Daoy (cell line): ENCODE measurements around the gene LPIN2. TPM values are rescaled to one million over a fixed set of nuclear protein-coding genes. Genes with fewer than 3 reads are reported as not detected.
"Not testable (repeated sequence)": the region's sequence is repeated elsewhere in the genome, so short reads cannot be mapped to it uniquely, and the experiment has no call there.

Experiments
- DNase-seq: peaks from one replicate; pipeline ENCODE4 v3.0.0-alpha.2; 2015; ENCODE audit warnings: low read depth
- total RNA-seq: library from RNA; depleted of rRNA; stranded (reverse); fragments of >200 nt; shearing (Covaris generic); gene quantifications from 2 replicates; pipeline ENCODE4 v1.2.3, GENCODE V29; 2014

Gene LPIN2
- total RNA-seq, 1 experiment from 2014 or later = 3.3 TPM

- no peak for DNase-seq
These were observed 33.4 kb upstream of the LPIN2 start for GRCh38 chr18:3046216-3046808.

- DNase-seq = no peak
These were observed 32.2 kb upstream of the LPIN2 start for GRCh38 chr18:3044931-3045698.

- DNase-seq = no peak
These were observed 29.4 kb upstream of the LPIN2 start for GRCh38 chr18:3042379-3042778.

DNA sequence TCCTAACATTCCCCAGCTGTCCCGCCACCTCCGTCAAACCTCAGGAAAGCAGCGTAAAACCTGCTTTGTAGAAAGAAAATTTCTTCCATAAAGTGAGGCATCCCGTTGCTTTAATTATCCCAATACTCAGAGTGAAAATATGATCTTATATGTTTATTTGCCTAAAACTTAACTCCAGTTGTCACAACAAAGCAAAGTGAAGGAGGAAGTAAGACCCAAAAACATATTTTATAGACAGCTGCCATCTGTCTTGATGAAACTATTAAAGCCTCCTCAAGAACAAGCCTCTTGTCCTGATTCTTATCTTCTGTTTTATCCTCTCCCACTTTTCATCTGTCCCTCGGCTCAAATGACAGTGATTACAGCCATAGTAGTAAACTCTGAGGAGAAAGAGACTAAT is 28.9 kb upstream of the LPIN2 start:
- no peak for DNase-seq

DNA sequence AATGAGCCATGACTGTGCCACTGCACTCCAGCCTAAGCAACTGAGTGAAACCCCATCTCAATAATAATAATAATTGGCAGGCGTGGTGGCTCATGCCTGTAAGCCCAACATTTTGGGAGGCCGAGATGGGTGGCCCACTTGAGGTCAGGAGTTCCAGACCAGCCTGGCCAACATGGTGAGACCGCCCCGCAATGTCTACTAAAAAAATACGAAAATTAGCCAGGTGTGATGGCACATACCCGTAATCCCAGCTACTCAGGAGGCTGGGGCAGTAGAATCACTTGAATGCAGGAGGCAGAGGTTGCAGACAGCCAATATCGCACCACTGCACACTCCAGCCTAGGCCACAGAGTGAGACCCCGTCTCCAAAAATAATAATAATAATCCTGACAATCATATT is 27.9 kb upstream of the LPIN2 start:
- no peak for DNase-seq

DNA sequence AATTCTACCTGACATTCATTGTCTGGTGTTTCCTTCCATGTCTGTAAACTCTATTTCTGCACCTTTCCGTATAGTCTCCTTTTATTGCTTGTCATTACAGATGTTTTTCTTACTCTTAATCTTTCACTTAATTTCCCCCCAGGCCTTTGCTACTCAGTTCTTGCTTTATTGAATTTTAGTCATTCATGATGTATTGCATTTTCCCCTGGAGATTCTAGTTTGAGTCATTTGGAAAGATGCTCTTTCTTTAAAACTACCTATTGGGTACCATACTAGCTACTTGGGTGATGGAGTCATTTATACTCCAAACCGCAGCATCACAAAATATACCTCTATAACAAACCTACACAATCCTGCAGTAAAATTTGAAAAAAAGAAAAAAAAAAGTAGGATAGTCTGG is 27.2 kb upstream of the LPIN2 start:
- no peak for DNase-seq

DNA sequence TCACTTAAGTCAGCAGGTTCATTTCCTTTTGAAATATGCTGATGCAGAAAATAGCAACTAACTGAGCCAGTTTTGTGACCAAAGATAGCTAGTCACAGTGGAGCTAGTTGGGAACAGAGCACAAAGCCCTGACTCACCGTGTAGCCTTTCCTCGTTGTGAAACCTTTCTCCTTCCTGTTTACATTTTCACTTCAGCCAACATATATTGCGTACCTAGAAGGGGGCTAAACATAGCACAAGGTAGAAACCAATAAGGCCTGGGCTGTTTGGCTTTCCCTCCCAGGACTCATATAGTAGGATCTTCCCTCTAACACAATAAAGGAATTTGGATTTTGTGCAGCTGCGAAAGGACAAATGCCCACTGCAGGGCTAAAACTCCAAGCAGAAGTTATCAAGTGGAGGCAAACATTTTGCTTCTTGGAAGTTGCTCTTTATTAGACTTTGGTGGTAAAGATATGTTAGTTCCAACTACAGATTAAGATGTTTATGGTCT is 24.5 kb upstream of the LPIN2 start:
- peak; percentile 23 for DNase-seq

- no peak for DNase-seq
These were observed 23.2 kb upstream of the LPIN2 start for GRCh38 chr18:3036108-3036507.

DNA sequence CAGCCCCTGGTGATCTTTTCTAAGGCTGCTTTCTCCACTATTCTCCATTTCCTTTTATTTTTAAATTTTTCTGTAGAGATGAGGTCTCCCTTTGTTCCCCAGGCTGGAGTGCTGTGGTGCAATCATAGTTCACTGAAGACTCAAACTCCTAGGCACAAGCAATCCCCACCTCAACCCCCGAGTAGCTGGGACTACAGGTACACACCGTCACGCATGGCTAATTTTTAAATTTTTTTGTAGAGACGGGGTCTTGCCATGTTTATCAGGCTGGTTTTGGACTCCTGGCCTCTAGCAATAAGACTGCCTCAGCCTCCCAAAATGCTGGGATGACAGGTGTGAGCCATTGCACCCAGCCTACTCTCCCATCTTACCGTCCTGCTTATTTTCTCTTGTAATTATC is 22.7 kb upstream of the LPIN2 start:
- no peak for DNase-seq

- no peak for DNase-seq
These were observed 19.8 kb upstream of the LPIN2 start for GRCh38 chr18:3032721-3033120.

DNA sequence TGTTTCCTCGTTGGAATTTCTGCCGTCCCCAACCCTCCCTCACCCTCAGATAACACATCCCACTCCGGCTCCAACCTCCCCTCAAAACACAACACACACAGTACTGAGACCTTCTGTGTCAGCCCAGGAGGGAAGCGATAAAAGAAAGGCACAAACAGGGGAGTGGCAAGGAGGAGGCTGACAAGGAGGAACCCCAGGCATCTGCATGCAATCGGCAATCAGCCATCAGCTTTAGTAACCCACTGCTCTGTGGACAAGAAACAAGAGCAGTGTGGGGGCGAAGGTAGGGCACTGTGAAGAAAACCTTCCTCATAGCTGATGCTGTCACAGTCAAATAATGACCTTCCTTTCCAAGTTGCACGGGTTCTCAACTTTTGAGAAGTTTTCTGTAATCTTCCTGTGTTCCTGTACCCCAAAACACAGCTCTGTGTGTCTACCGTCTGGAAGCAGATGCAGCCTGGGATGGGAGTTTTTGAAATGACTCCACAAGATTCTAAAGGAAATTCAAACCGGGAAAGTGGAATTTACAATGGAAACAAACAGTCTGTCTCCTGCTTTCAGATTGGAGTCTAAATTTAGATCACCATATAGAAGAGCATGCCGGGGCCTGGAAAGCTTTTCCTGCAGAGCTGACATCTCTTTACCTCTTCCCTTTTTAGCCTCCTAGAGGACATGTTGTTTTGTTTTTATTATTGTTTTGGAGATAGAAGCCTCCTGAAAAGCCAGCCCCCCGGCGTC is 16.4 kb upstream of the LPIN2 start:
- DNase-seq = no peak

DNA sequence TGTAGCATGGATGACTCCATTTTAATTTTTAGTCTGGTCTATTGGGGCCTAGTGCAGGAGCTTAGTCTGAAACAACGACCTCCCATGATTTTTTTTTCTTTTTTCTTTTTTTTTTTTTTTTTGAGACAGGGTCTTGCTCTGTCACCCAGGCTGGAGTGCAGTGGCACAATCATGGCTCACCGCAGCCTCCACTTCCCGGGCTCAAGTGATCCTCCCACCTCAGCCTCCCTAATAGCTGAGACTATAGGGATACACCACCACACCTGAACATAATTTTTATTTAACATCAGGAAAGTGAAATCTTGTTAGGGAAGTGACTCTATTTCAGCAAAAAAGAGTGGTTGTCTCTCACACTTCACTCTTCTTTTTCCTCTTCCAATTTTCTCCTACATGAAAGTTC is 15.2 kb upstream of the LPIN2 start:
- DNase-seq = not testable (repeated sequence)

DNA sequence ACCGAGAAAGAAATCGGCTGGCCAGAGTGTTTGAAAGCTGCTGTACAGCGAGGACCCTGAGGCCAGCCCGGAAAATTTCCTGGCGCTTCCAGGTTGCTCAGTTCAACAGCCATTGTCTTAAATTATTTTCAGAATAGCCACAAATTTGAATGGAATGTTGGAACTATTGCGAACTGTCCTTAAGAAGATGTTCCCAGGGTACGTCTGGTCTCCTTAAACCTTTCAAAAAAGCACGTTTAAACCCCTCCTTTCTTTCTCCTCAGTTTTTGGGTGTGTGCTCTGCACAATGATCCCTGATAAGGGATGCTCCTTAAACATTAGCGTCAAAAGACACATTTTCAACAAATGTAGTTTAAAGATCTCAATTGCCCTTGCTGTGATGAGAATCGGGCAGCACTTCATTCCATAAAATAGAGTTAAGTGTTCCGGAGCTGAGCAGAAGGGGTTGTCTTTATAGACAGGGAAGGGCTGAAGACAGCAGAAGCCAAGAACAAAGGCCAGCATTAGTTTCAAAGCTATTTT is 14.5 kb upstream of the LPIN2 start:
- no peak for DNase-seq

GRCh38 chr18:3025544-3025943 is 12.6 kb upstream of the LPIN2 start:
- DNase-seq = no peak

DNA sequence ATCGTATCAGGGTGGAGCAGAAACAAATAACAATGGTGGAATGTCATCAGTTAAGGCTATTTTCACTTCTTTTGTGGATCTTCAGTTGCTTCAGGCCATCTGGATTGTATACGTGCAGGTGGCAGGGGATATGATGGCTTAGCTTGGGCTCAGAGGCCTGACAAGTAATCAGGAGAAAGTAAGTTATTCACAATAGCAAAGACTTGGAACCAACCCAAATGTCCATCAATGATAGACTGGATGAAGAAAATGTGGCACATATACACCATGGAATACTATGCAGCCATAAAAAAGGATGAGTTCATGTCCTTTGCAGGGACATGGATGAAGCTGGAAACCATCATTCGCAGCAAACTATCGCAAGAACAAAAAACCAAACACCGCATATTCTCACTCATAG is 10.7 kb upstream of the LPIN2 start:
- not testable (repeated sequence) for DNase-seq

GRCh38 chr18:3016585-3017297 is 3.8 kb upstream of the LPIN2 start:
- DNase-seq = no peak

DNA sequence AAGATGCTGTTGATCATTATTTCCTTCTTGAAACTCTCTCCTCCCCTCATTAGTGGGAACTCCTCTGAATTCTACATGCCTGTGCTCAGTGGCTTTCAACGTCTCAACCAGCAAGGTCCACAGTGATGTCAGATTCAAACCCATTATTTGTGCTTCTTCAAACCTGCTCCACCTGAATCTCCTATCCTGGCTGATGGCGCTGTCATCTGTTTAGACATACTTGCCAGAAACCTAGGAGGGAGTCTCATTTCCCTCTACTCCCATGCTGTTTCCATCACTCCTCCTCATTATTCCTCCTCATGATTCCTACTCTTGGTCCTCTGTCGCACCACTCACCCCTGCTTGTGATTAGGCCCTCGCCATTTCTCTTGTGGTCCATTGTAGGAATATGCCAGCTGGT is 2.9 kb upstream of the LPIN2 start:
- DNase-seq = no peak

GRCh38 chr18:3015204-3015592 is 2.3 kb upstream of the LPIN2 start:
- DNase-seq = peak; percentile 37

DNA sequence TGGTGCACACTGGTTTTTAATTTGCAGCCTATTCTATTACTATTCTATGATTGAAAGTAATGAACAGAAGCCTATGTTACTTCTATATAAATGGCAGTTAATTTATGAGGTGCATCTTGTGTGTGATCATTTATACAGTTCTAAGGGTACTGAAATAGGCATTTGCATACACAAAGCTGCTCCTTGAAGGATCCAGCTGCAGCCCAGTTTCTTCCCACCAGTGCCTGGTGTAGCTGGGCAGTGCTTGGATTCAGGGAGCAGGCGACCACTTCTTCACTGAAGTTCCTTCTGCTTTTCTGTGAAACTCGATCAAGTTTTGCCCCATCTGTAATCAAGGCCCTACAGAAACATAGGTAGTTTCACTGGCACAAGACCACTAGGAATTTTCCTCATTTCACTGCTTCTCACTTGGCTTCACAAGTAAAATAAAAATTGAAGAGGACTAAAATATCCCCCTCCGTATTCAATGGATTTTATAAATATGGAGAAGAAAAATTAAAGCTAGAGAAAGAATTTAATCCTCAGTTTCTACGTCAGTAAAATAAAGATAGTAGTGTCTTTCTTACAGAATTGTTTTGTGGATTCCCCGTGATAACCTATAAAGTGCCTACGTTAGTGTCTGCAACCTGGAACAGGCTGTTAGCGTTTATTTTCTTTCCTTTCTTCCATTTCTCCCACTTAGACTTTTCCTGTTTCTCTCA is 1.7 kb upstream of the LPIN2 start:
- DNase-seq = no peak

DNA sequence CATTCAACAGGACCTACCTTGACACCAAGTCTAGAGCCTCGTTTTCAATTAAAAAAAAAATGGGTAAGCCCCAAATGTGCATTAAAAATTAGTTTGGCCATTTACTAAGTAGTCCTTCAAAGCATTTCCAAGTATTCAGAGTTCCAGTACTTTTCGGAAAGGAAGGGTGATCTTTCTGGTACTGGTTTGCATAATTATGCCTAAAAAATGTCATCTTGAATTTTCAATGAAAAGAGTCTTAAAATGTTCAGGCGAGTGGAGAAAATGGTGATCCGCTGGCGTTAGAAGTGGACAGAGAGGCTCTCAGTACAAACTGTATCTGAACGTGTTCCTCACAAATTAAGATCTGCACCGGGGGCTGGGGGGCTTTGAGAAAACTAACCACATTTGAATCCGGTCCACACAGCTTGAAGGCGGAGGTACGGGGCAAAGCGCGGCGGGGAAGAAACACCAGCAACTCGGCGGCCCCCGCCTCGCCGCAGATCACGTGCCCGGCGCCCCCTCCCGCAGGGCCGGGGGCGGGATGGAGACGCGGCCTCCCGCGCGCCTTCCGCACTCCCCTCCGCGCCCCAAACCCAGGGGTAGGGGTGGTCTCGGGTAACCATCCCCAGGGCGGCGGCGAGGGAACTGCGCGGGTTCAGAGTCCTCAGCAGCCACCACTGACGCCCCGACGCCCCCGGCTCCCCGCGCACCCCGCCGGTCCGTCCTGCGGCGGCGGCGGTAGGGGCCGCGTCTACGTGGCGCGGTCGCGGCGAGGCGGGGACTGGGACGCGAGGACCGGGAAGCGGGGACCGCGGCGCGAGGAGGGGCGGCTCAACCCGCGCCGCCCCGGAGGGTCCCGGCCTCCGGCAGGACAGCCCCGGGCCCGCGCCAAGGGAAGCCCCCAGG is 564 bp downstream of the LPIN2 start:
- DNase-seq = peak; percentile 29
